GM21360 (cell line): ENCODE measurements around the gene BACH1.

Experiments
- ATAC-seq: cut with Tn5 transposase; IDR thresholded peaks from one replicate; pipeline ENCODE4 v1.9.1; 2021; ENCODE audit warnings: mild to moderate bottlenecking, moderate library complexity; ENCODE audit not compliant: unreplicated experiment

Gene BACH1

GRCh38 chr21:29313662-29314408 lies 15.1 kb downstream of the BACH1 start:
- no peak for ATAC-seq

- ATAC-seq, result no peak
Observed at GRCh38 chr21:29315131-29315749, 16.5 kb downstream of the BACH1 start.

- no peak for ATAC-seq
Observed at GRCh38 chr21:29316029-29316742, 17.5 kb downstream of the BACH1 start.

GRCh38 chr21:29316806-29317205 lies 18.1 kb downstream of the BACH1 start:
- no peak for ATAC-seq

GRCh38 chr21:29318354-29318753 lies 19.6 kb downstream of the BACH1 start:
- no peak for ATAC-seq

- no peak for ATAC-seq
Observed at GRCh38 chr21:29320031-29320430, 21.3 kb downstream of the BACH1 start.

GRCh38 chr21:29321217-29321616 lies 22.5 kb downstream of the BACH1 start:
- no peak for ATAC-seq

GRCh38 chr21:29321932-29322928 lies 23.5 kb downstream of the BACH1 start:
- no peak for ATAC-seq

- ATAC-seq, result no peak
Observed at GRCh38 chr21:29323189-29323588, 24.5 kb downstream of the BACH1 start.

- ATAC-seq, result no peak
Observed at GRCh38 chr21:29326914-29327554, 28.3 kb downstream of the BACH1 start.

GRCh38 chr21:29329406-29329805 lies 30.7 kb downstream of the BACH1 start:
- no peak for ATAC-seq

- ATAC-seq, result no peak
Observed at GRCh38 chr21:29330797-29331196, 32.1 kb downstream of the BACH1 start.

- ATAC-seq, result no peak
Observed at GRCh38 chr21:29332461-29333362, 34.0 kb downstream of the BACH1 start.

- ATAC-seq, result no peak
Observed at GRCh38 chr21:29333406-29333805, 34.7 kb downstream of the BACH1 start.

- ATAC-seq, result no peak
Observed at GRCh38 chr21:29334717-29335428, 36.2 kb downstream of the BACH1 start.

GRCh38 chr21:29335720-29336119 lies 37.0 kb downstream of the BACH1 start:
- ATAC-seq, result no peak

- no peak for ATAC-seq
Observed at GRCh38 chr21:29338256-29338655, 39.5 kb downstream of the BACH1 start.

GRCh38 chr21:29340228-29340627 lies 41.5 kb downstream of the BACH1 start:
- no peak for ATAC-seq
